B cell (primary cell): ENCODE results near the gene LYSMD3.

Experiments
- EZH2 ChIP-seq: IDR thresholded peaks from 2 replicates; pipeline ENCODE4 v1.6.1; 2012; ENCODE audit warnings: borderline replicate concordance, low read depth, mild to moderate bottlenecking, moderate library complexity, low read length; ENCODE audit not compliant: insufficient read depth, poor library complexity, severe bottlenecking
- TF ChIP-seq, protein P1 (sequence below): fragments of 200-600 bp; IDR thresholded peaks from one replicate; pipeline ENCODE4 v1.8.0; 2022; ENCODE audit warnings: antibody characterized with exemption, mild to moderate bottlenecking

DNA sequence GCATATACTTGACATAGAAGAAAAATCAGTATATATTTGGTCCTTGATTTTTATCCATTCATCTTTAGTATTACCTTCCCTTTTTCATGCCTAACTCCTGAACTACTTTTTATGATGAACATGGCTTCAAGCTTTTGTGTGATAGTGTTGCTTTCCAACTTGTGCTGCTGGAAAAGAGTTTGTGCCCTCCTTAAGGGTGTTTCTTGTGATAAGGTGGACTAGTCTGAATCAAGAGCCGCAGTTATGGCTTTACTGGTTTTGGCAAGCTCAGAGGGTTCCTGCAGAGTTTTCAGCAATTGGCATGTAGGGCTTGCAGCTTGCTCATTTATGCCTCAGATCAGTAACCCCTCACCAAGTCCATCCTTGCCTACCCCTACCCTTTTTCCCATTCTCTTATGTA lies 34.2 kb downstream of the LYSMD3 start:
- TF ChIP-seq, protein P1, sequence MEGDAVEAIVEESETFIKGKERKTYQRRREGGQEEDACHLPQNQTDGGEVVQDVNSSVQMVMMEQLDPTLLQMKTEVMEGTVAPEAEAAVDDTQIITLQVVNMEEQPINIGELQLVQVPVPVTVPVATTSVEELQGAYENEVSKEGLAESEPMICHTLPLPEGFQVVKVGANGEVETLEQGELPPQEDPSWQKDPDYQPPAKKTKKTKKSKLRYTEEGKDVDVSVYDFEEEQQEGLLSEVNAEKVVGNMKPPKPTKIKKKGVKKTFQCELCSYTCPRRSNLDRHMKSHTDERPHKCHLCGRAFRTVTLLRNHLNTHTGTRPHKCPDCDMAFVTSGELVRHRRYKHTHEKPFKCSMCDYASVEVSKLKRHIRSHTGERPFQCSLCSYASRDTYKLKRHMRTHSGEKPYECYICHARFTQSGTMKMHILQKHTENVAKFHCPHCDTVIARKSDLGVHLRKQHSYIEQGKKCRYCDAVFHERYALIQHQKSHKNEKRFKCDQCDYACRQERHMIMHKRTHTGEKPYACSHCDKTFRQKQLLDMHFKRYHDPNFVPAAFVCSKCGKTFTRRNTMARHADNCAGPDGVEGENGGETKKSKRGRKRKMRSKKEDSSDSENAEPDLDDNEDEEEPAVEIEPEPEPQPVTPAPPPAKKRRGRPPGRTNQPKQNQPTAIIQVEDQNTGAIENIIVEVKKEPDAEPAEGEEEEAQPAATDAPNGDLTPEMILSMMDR, result no peak
- no peak for TF ChIP-seq EZH2
